Peyer's patch (tissue), 4 donors: Measurements from ENCODE around the gene FHOD3.

Experiments
- POLR2A ChIP-seq, 2 donors: fragments of 450-650 bp; IDR thresholded peaks; one replicate each; pipeline ENCODE4 v1.5.1; 2017; ENCODE audit warnings: antibody characterized with exemption in 2 of 2, mild to moderate bottlenecking in 2 of 2, moderate library complexity in 2 of 2
- TF ChIP-seq, protein P1 (sequence below), 6 experiments: fragments of 450-650 bp in 4 of 6; fragments of 200-600 bp in 2 of 6; sonication (generic) in 1 of 6; IDR thresholded peaks; one replicate each; pipeline ENCODE4 v1.5.1; 2017 to 2019; ENCODE audit warnings: antibody characterized with exemption in 6 of 6, mild to moderate bottlenecking in 3 of 6, moderate library complexity in 1 of 6

DNA sequence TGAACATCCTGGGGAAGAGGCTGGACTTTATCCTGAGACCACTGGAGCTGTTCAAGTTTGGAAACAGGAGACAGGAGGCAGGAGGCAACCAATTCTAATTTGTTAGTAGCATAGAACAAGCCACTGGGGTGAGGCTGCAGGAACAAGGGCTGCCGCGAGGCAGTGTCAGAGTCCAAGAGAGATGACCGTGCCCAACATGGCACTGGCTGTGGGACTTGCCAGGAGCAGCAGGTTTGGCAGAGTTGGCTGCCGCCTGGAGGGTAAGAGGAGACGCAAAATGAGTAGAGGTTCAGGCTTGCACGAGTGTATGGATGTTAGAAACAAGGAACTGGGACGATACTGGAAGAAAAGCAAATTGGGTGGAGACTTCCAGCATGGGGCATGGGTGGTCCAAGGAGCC, 362.8 kb downstream of the FHOD3 start:
- TF ChIP-seq POLR2A (IDR thresholded peaks at IDR 0.05) = no peak
- TF ChIP-seq, protein P1, sequence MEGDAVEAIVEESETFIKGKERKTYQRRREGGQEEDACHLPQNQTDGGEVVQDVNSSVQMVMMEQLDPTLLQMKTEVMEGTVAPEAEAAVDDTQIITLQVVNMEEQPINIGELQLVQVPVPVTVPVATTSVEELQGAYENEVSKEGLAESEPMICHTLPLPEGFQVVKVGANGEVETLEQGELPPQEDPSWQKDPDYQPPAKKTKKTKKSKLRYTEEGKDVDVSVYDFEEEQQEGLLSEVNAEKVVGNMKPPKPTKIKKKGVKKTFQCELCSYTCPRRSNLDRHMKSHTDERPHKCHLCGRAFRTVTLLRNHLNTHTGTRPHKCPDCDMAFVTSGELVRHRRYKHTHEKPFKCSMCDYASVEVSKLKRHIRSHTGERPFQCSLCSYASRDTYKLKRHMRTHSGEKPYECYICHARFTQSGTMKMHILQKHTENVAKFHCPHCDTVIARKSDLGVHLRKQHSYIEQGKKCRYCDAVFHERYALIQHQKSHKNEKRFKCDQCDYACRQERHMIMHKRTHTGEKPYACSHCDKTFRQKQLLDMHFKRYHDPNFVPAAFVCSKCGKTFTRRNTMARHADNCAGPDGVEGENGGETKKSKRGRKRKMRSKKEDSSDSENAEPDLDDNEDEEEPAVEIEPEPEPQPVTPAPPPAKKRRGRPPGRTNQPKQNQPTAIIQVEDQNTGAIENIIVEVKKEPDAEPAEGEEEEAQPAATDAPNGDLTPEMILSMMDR (IDR thresholded peaks at IDR 0.05) = no peak
